Smooth muscle cell of the umbilical artery (primary cell): ENCODE measurements around the gene SUPT16H. TPM values are rescaled to one million over a fixed set of nuclear protein-coding genes. Genes with fewer than 3 reads are reported as not detected.

ENCODE experiments used
- total RNA-seq: library from RNA; depleted of rRNA; stranded (reverse); fragments of >200 nt; gene quantifications from 2 replicates; pipeline ENCODE4 v1.2.3, GENCODE V29; 2014

Gene SUPT16H
- 59.7 and 88.9 TPM in 2 replicates for total RNA-seq

DNA sequence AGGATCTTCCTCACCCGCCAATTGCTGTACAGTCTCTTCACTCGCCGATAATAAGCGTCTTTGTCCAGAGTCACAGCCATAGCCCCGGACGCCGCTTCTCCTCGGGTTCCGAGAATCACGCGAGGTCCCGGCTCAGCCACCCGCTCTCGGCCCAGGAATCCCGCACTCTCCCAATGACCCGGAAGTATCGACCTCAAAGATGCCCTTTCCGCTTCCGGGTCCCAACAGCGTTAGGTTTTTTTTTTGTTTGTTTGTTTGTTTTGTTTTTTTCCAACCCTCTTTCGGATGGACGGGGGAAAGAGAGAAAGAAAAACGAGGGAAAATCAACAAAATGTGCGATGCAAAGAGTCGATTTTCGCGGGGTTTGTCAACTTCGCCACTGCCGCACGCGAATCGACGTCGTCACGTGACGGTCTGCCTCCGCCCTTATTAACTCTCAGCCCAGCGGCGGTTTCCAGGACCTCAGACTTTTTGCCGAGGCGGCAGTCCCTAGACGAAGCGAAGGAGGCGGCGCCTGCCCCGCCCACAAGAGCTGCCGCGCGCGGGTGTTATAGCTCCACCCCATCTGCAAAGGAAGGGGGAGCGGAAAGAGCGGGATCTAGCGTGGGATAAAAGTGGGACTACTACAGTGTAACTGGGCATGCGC is at the start of gene SUPT16H:
TSS of gene SUPT16H (minus strand) at position 172 of the 646 bp plus-strand sequence. CDS start at position 80, 92 bp downstream.

Other genes with a start within 250 kb of the SUPT16H start
- not detected in 2 replicates for gene OR5AU1, start 228.0 kb downstream of the SUPT16H start, total RNA-seq
- gene HNRNPC, start 114.6 kb downstream of the SUPT16H start, total RNA-seq = 597 and 614 TPM in 2 replicates
- not detected in 2 replicates for gene RPGRIP1, start 103.9 kb downstream of the SUPT16H start, total RNA-seq
- gene CHD8, start 72.1 kb upstream of the SUPT16H start, total RNA-seq = 38.0 and 72.8 TPM in 2 replicates
- gene RAB2B, start 92.9 kb upstream of the SUPT16H start, total RNA-seq = 35.6 and 44.0 TPM in 2 replicates
- 18.1 and 63.0 TPM in 2 replicates for gene TOX4, start 93.2 kb upstream of the SUPT16H start, total RNA-seq
- gene METTL3, start 127.3 kb upstream of the SUPT16H start, total RNA-seq = 63.4 and 67.7 TPM in 2 replicates
- gene SALL2, start 142.3 kb upstream of the SUPT16H start, total RNA-seq = 3.0 and 4.4 TPM in 2 replicates
- not detected in 2 replicates for gene OR10G3, start 196.1 kb upstream of the SUPT16H start, total RNA-seq